Inferior parietal cortex (tissue), 1 donor: ENCODE measurements around the gene DSCAML1.
A peak's percentile ranks its signal among the peaks of the same experiment; 100 is the strongest.

Experiments used
- DNase-seq: peaks from one replicate; pipeline ENCODE4 v3.0.0-alpha.2; 2016; ENCODE audit errors: extremely low spot score

The DSCAML1 gene

DNA sequence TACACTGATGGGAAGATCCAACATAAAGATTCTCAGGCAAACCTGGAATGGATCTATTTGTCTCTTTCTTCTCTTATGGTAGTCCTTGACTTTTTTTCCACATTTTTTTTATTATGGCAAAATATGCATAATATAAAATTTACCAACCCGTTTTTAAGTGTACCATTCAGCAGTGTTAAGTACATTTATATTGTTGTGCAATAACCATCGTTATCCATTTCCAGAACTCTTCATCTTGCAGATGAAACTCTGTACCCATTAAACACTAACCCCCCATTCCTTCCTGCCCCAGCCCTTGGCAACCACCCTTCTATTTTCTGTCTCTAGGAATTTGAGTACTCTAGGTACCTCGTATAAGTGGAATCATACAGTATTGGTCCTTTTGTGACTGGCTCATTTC is 99.7 kb downstream of the DSCAML1 start:
- DNase-seq: no peak

DNA sequence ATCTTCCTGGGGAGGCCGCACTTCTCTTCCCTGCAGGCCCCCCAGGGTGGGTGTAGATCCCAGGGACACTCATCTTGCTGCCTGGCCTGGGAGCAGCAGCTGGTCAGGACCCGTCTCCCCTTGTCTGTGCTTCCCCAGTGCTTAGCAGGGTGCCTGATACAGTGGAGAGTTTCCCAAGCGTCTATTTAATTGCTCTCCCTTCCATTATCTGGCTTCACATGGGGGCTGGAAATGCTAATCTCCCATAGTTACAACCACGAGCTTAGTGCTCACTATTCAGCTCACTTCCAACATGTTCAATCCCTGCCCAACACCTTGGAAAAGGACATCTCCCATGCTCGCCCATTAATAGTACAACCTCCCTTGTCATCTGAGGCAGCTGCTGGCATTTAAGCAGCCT is 100.5 kb downstream of the DSCAML1 start:
- no peak for DNase-seq

DNA sequence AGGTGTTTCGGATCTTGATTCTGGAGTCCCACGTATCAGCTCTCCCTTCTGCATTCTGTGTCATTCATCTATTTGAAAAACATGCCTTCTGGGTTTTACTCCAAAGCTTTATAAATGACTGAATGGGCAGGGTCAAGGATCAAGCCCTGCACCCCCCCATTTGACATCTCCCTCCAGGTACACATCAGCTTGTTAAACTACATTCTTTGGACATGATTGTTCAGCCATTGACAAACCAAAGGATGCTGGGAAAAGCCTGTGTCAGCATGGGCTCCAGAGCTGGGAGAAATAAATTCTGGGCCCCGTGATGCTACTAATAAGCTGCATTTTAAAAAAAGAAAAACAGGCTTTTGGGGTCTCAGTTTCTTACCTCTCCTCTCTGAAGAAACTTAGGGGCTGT is 103.7 kb downstream of the DSCAML1 start:
- no peak for DNase-seq

DNA sequence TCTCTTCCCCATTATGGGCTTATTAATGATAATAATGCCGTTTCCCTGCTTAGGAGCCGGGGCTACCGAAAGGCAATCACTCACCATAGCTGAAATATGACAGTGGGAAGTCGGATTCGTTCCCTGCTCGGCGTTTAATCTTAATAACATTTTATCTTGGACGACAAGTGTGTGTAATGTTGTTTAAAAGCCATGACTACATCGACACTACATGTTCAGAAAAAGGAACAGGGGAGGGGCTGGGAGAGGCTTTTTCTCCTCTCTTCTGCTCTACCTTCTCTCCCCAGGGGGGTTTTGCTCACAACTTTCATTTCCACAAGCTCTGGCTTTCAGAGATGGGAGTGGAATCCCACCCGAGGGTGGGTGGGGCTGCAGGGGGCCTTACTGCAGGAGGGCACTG is 105.5 kb downstream of the DSCAML1 start:
- DNase-seq: no peak

DNA sequence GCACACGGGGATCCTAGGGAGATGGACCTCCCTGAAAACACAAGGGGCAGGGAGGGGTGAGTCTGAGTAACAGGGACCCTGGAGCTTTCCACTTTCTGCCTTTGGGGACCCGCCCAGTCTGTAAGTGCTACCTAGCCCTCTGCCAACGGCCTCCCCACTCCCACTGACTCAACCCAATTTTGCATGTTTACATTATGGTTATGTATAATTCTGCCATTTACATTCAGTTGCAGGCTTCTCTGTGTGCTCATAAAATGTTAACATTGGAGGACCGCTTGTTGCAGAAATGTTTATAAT is 105.8 kb downstream of the DSCAML1 start:
- no peak for DNase-seq

DNA sequence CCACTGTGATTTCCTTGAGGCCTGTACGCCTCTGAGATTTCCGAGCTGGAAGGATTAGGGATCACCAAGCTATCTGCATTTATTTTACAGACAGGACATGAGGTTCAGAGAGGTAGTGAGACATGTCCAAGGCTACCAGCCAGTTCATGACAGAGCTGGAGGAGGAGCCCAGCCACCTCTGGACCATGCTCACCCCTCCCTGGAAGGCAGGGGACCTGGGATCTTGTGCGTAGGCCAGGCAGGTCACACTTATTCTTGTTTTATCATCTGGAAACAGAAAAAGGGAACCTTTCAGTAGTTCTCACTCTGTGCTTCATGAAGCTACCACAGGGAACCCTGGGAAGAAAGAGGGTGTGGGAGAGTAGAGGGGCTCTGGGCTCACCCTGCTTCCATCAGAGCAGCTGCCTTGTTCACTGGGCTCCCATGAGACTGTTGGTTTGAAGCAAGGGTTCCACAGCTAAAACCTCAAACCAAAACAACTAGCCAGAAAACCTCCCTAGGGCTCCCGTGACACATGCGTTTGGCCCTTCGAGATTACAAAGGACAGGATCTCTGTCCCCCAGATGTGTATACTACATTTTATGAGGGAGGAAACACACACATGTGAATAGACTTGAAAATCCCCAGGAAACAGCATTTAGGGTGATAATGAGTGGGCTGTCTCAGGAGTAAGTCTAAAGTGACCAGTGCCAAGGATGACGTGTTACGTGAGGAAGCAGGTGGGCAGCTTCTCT is 106.4 kb downstream of the DSCAML1 start:
- no peak for DNase-seq

DNA sequence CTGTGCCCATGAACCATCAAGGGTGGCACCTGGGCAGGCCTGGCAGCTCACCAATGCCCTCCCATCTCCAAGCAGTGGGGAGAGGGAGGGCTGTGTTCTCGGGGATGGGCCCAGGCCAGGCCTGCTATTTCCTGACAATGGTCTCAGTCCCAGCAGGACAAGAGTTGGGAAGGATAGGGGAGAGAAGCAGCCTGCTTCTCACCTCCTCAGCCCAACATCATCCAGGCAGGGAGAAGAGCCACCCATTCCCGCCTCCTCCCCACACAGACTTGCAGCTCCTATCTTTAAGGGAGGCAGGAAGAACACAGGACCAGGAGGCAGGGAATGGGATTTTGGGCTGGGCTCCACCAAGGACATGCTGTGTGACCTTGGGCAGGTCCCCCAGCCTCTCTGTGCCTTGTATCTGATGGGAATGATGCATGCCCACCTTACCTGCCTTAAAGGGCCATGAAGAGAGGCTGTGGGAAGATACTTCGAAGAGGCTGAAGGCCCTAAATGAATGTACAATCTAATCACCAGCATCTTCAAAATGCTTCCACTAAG is 108.7 kb downstream of the DSCAML1 start:
- no peak for DNase-seq

DNA sequence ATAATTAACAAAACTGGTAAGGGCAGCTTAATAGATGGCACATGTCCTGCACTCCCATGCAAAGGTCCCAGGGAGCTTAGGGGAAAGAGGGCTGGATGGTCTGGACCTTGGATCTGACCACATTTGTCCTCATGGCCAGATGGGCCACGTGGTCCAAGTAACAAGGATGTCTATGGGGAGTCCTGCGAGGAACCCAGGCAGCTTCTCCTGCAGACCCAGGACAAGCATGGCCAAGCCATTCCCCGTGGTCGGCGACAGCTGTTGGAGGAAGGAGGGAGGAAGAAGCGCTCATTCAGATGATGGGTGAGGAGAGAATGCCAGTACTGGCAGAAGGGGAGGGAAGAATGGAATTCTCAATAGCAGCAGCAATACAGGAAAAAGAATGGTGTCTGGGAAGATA is 109.2 kb downstream of the DSCAML1 start:
- DNase-seq: no peak

DNA sequence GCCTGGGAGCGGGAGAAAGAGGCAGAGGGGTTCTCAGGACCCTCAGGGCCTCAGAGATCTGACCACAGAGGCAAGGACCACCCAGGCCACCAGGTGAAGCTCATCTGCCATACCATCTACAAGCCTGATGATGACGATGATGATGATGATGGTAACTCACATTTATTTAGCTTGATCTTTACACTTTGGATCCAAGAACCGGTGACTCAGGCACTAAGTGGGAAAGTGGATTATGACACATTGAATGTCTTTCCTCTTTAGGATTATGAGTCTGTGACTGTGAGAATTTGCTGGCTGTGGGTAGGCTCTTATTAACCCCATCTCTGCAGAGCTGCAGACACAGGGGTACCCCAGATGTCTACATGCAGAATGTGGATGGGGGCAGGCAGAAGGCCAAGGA is 110.3 kb downstream of the DSCAML1 start:
- no peak for DNase-seq

DNA sequence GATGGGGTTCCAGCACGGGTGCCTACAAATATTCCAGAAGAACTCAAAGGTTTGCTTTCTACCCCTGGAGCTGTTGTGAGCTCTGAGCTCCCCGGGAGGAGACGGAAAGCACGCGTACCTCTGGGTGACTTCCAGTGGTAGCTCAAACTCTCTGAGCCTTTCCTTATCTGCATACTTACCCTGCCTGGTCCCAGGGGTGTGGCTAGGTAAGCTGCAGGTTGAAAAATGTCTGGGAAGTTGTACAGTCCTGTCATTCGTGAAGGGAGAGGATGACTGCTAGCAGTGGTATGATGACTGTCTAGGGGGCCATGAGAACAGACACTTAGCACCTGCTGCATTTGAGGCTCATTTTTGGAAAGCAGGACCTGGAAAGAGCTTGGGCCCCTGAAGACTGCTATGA is 111.5 kb downstream of the DSCAML1 start:
- DNase-seq: no peak

DNA sequence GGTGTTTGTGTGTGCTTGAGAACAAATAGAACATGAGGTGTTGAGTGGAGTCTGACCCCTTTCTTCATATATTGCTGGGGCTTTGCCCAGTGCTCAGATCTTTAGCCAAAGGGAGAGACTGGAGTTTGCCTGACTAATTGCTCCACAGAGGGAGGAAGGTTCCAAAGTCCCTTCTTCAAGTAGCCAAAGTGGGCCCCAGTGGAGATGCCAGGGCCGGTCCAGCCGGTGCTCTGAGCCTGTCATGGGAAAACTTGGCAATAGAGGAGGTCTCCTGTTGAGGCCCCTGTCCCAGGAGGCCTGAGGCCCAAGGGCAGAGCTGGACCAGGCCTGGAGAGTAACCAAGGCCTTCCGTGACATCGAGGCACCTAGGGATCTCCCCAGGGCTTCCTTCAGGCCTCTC is 112.3 kb downstream of the DSCAML1 start:
- DNase-seq: no peak

DNA sequence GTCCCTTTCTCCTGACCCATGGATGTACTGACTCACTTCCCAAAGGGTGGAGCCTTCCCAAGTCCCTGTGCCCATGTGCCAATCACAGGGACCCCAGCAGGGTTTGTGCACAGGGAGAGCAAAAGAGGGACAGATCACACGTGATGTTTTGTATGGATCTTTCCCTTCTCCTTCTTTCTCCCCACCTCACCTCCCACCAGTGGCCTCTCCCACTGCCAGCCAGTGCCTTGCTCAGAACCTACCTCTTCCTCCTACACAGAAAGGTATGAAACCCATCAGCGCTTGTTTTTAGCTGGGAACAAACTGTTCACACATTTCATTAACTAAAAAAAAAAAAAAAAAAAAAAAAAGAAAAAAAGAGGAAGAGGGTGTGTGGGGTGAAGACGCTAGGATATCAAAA is 112.9 kb downstream of the DSCAML1 start:
- DNase-seq: no peak

DNA sequence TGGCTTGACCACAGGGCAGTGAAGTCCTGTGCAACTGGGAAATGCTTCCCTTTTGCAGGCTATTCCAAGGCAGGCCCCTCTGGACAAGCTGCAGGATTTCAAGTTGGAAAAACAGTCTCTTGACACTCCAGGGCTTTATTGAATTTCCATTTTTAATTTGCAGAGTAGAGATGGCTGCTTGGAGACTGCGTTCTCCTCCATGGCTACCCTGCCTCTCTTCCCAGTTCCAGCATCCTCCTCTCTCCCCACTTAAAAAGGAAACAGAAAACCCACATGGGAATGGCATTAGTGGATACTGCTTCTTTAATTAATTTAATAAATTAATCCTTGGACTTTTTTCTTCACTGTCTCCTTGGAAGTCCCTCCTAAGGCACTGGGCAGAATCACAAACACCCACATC is 115.6 kb downstream of the DSCAML1 start:
- DNase-seq: no peak

DNA sequence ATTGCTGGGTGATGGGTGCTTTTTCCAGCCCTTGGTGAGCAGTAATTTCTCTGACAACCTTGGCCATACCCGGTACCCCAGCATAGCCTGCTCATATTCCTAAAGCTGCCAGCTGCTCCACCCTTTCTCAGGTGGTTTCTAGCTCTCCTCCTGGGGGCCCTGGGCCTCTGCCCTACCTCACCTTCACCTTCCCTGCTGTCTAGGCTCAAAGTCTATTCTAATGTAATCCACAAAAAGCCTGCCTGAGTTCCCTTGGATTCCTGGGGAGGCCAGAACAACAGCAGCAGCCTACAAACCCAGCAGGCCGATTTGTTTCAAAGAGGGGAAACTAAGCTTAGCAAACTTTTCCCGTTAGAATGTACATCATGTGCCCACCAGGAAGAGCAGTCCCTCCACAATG is 117.6 kb downstream of the DSCAML1 start:
- no peak for DNase-seq

DNA sequence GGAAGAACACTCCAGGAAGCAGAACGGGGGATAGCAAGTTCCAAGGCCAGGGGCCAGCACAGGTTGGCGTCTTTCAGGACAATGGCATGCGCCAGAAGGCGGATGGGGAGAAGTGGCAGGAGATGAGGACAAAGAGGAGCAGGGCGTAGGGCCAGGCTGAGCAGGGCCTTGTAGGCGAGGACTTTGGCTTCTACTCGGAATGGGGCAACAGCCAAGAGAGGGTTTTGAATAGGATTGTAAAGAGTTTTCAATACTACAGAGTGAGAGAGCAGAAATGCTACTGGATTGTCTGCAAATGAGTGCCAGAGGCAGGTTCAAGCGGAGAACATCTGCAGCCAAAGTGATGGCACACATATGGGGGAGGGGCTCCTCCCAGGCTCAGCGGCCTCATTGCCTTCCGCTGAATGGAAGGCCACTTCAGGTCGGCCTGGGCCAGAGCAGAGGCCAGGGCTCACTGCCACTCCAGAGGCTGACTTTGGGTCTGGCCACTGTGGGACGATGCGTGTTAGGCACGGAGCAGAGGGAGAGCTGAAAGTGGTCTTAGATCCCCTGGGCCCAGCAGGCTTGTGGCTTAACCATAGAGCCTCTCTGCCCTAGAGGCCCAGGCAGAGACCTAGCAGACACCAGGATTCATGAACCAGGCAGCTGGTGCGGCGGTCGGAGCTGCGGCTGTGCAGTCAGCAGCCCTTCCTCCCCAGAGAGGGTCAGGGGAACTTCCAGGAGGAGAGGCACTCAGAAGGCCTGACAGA is 118.2 kb downstream of the DSCAML1 start:
- peak; percentile 72 for DNase-seq

DNA sequence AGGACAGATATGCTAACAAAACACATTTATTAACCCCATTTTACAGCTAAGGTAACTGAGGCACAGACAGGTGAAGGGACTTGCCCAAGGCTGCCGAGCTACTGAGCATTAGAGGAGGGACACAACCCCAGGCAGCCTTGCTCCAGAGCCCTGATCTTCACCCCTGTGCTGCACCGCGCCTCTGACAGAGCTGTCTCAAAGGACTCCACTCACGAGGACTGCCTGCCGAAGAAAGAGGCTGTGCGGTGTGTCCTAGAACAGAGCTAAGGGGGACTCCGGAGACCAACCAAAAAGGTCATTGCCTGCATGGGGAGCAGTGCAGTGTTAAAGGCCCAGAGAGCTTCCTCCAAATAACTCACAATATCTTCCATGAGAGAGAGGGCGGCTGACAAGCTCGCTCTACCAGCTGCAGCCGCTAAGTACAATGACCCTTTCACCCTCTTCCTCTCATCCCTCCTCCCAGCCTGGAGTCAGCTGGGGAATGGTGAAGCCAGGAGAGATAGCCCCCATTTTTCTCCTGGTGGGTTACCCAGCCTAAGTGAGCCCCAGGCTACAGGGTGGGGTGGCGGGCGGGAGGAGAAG is 119.2 kb downstream of the DSCAML1 start:
- DNase-seq: peak; percentile 65

DNA sequence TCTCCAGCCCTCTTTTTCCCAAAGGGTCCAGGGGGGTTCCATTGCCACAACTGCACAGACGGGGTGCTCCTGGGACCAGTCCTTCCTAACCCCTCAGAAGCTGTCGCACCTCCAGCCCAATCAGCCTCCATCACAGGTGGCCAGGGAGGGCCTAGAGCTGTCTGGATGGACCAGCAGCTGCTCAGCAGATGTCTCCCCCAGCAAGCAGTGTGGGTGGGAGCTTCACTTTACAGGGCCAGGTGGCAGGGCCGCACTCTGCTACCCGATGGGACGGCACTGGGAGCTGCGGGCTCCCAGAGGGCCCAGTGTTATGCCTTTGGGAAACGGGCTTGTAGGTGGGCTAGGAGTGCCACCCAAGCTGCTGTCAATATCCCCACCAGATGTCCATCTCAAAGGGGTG is 120.5 kb downstream of the DSCAML1 start:
- DNase-seq: no peak

DNA sequence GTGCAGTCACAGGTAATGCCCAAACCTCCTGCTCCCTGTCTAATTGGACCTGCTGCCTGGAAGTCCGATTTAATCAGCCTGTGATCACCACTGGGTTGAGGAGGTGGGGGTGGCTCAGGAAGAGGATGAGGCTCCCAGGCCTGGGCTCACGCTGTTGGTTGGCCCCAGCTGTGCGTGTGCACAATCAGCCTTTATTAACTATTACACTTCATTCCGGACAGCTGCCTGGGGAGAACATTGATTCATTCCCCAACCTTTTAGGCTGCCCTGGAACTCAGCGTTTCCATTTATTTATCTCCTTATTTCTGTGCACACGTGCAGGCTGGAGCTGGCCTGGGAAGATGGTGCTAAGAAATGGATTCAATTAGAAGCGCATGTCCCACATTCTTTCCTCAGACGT is 123.4 kb downstream of the DSCAML1 start:
- no peak for DNase-seq

DNA sequence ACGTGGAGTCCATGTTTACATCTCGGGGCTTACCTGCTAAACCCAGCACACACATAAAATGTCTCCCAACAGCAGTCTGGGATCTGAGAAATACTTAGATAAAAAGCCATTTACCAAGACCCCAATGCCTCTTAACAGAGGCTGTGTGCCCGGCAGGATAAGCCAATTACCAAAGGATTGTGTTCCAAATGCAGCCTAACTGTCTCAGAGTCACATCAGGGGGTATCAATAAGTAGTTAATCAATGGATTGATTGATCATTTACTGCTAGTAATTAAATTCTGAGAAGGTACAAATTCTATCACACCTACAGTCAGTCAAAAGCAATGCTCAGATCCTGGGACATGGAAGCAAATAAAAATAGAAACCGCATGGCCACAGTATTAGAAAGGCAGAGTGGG is 125.6 kb downstream of the DSCAML1 start:
- no peak for DNase-seq

DNA sequence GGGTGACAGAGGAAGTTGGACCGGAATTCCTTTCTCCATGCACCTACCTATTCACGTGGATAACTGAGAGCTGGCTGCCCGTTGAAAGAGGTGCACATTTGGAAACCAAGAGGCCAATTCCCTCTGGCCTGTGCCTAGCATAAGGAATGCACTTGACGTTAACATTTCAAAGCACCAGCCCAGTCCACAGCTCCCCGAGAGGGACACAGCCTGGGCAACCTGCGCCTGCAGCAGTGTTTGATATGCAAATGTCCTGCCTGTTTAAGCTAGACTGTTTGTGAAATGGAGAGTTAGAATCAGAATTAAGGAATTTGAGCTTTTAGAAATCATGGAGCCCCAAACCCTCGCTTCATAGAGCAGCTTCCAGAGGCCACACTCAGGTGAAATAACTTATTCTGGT is 126.1 kb downstream of the DSCAML1 start:
- DNase-seq: no peak

DNA sequence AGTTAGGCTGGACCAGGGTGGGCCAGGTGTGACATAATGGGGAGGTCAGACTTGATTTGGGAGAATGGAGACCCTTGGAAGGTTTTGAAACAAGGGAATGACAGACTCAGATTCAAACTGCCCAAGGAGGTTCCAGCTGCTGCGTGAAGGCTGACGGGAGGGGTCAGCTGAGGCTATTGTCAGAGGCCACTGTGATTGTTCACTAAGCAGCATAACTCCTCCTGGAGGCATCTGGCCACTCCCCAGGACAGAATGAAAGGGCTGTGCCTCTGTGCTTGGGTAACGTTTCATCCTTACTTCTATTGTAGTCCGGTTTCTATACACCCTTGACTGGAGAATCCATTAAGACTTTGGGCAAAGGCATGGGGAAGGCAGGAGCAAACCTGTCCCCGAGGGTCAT is 126.6 kb downstream of the DSCAML1 start:
- no peak for DNase-seq

DNA sequence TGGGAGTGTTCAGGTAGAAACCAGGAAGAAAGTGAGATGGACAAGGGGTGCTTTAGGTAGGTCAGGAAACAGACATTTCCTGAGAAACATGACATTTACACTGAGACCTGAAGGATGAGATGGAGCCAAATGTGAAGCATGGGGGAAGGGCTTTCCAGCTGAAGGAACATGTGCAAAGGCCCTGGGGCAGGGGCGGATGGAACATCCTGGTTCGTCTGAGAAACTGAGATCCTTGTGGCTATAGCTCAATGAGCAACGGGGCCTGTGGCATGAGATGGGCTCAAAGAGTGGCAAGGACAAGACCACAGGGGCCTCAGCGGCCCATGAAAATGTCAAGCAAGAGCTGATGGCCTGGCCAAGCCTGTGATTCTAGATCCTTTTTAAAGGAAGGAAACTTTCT is 127.4 kb downstream of the DSCAML1 start:
- no peak for DNase-seq

DNA sequence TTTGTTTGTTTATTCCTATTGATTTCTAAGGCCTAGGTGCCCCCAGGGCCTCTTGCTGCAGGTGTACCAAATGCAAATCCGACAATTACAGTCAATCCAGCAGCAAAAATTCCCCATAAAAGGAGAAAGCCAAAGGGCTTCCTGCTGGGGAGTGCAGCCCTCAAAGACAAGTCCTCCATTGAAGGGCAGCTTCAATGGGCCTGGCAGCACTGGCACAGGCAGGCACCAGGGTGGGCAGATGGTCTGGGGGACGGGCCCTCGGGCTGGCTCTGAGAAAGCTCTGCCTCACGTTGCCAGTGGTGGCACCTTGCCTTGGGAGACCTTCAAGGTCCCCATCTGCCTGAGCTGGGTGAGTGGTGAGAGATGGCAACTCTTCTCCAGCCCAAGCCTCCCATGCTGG is 128.0 kb downstream of the DSCAML1 start:
- no peak for DNase-seq
